HG02973 (cell line): Measurements from ENCODE around the gene TMEM238L.
"Not testable (repeated sequence)": the region's sequence is repeated elsewhere in the genome, so short reads cannot be mapped to it uniquely, and the experiment has no call there.

Experiments used
- ATAC-seq: cut with Tn5 transposase; IDR thresholded peaks from one replicate; pipeline ENCODE4 v1.9.1; 2021; ENCODE audit warnings: moderate library complexity; ENCODE audit not compliant: unreplicated experiment

TMEM238L gene, protein sequence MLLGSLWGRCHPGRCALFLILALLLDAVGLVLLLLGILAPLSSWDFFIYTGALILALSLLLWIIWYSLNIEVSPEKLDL

DNA sequence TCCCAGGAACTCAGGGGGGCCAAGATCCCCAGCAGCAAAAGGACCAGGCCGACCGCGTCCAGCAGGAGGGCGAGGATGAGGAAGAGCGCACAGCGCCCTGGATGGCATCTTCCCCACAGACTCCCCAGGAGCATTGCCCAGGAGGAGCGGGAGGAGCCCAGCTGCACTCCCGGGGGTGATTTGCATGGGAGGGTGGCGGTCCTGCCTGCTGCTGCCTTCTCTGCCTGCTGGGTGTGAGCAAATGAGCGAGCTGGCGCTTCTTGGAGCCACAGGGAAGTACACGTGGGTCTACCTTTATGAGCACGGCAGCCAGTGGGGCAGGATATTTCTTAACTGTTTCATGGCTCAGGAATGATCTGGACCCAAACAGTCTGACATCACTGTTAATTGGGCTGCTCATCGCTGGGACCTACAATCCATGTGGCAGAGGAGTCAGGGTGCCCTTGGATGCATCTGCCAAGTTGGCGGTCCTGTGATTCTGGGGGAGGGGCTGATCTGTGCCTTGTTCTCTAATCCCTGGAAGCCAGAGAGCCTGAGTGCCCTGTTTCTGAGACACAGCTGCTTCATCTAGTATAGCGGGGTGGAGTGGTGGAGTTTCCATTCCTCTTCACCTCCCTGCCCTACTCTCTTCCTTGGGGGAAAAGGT is at the start of gene TMEM238L:
Gene TMEM238L (minus strand): TSS at position 270 of the 646 bp plus-strand sequence. CDS start 136 bp downstream, at position 134.
- no peak for ATAC-seq

DNA sequence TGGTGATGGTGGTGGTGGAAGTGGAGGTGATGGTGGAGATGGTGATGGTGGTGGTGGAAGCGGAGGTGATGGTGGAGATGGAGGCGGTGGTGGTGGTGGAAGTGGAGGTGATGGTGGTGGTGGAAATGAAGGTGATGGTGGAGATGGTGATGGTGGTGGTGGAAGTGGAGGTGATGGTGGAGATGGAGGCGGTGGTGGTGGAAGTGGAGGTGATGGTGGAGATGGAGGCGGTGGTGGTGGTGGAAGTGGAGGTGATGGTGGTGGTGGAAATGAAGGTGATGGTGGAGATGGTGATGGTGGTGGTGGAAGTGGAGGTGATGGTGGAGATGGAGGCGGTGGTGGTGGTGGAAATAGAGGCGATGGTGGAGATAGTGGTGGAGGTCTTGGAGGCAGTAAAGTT is 42.7 kb upstream of the TMEM238L start:
- not testable (repeated sequence) for ATAC-seq

DNA sequence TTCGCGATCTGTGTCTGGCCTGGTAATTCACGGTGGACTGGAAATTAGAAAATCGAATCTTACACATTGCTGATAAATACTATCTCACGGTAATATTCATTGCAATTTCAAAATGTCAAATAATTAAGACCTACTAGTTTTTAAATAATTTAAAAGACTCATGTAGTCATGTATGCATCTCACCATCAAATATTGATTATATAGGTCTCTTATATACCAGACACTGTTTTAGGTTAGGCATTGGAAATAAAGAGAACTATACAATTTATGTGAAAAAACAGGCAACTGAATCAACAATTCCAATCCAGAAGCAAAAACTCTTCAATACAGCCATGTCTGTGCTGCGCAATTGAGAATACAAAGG is 41.5 kb upstream of the TMEM238L start:
- ATAC-seq: no peak

DNA sequence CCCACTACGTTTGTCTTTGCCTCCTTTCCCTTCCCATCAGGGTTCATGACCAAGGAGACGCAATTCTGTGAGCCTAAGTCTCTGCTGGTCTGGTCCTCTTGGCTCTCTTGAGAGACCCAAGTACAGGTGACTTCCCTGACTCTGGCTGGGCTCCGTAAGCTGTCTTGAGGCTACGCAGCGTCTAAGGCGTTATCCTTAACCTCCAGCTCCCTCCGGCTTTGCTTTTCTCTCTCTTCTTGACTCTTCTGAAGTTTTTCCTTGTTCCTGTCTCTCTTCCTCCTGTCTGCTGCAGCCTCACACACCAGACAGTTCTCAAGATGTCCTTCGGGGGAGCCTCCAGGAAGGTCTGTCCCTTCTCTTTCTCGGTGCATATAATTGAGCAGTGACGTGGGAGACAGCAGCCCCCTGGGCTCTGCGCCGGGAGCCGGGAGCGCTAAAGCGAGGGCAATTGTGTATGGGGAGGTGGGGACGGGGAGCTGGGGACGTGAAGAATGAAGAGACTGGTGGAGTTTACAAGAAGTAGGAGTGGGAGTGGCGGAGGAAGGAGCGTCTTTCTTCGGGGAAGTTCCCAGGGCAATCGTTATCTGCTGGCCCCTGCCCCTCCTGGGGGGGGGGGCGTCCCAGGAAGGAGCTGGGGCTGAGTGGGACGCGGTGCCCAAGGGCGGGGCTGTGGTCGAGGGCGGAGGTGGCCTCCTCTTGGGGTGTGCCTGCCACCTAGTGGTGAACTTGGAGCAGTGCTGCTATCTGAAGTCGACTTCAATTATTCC is 40.9 kb upstream of the TMEM238L start:
- ATAC-seq: peak; percentile 90

DNA sequence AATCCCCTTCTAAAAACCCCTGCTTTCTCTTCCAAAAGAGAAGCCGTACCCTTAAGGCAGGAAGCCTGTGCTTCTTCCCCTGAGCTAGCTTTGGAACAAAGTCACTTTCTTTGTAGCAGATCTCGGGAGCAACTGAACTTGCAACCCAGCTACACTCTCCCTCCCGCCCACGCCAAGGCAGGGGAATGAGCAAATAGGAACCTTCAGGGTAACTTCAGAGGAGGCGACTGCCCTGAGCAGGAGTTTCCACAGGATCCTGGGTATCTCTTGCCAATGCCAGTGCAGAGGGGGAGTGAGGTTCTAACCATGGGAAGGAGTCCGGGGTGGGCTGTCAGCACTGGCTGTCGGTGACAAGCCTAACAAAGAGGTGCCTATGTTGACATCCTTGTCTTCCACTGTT is 39.9 kb upstream of the TMEM238L start:
- ATAC-seq: no peak

DNA sequence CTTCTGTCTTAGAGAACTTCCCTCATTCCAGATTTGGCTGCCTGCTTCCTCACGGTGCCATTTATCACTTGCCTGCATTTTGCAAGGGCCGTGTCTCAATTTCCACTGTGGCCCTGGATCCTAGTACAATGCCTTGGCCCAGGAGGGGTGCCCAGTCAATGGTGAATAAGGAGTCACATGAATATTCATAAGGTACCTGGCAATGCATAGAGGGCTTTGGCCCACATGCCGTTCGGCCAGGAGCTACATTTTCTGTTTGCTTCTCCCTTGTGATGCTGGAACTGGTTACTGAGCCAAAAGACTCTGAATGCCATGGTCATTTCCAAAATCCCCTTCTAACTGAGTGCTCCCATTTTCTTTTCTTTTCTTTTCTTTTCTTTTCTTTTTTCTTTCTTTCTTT is 38.8 kb upstream of the TMEM238L start:
- no peak for ATAC-seq

DNA sequence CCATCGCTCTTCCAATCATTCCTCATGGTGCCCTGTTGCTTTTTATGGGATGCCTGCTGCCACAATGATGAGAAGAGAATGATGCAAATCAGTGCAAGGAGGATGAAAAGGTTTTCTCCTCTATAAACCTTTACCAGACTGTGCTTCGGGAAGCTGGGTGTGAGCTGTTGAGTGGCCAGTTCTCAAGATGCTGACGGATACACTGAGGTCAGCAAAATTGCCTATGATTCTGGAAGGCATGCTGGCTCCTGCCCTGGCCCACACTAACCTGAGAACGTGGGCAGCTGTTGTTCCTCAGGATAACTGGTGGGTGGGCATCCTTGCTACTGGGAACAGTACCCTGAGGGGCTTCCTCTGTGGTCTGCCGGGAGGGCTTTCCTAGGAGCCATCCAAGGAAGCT is 34.8 kb upstream of the TMEM238L start:
- ATAC-seq: no peak

DNA sequence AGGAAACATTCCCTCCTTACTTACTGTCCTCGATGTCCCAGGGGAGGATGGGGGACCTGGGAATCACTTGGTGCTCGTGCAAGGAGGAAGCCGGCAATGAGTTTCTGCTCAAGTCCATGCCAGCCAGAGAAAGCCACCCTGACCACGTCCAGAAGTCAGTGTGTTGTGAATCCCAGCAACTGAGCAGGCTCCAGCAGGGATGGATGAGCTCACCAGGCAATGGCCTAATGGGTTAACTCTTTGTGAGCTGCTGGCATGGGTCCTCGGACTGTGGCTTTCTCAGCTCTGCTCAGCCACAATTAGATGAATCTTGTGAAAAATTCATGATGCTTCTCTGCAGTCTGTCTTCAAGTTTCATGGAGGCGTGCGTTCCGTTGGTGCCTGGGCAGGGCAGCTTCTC is 34.0 kb upstream of the TMEM238L start, which contains the start of gene PIRT:
Gene PIRT (minus strand): TSS at position 167 of the 400 bp plus-strand sequence. CDS start 12,442 bp downstream, outside the sequence.
- no peak for ATAC-seq

DNA sequence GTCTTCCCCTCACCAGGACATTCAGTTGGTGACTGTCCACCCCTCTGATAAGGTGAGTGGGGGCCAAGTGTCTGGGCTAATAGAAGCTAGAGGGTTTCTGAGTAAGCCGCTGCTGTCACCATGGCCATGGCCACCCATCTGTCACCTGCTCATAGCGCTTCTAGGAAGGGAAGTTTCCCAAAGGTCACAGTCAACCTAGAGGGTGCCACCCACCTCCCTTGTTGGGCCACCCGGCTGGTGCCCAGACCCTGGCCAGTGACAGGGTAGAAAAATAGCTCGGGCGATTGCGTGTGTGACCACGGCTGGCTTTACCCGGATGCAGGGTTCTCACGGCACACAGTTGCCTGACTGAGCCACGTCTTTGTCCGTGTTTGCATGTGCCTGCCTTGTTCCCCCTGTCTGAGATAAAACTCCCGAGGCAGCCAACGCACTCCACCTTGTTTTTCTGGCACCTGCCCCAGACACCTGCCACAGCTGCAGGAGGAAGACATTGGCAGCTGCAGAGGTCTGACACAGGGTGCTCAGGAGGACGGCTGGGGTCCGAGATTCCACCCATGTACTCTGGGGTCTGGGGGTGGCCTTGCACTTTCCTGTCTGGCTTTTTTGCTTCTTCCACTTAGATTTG is 33.2 kb upstream of the TMEM238L start:
- ATAC-seq: no peak

DNA sequence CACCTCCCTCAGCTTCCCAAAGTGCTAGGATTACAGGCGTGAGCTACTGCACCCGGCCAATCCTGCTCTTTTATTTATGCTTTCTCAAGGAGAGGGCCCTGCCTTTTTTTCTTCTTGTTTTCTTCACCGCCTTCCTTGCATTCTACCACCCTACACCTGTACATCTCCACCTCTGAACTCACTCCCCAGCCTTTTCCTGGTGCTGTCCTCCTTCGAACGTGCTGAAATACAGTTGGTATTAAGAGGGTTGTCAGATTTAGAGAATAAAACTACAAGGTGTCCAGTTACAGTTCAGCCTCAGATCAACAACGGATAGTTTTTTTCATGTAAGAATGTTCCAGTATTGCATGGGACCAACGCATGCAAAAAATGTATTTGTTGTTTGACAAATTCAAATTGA is 32.2 kb upstream of the TMEM238L start:
- ATAC-seq: no peak

DNA sequence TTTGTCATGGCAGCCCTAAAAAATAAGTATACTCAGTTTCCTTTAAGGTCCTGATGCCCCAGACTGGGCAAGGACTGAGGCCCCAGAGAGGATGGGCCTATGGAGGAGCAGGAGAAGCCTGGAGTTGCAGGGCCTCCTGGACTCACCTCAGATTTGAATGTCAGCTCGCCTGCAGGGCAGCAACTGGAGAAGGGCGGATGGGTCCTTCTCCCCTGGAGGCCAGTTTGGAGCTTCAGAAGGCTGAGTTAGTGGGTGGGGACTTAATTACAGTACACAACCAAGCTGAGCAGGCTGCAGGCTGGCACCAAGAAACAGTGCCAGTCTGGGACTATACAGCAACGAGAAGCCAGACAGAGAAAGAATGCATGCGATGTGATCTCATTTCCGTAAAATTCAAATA is 27.8 kb upstream of the TMEM238L start:
- no peak for ATAC-seq

DNA sequence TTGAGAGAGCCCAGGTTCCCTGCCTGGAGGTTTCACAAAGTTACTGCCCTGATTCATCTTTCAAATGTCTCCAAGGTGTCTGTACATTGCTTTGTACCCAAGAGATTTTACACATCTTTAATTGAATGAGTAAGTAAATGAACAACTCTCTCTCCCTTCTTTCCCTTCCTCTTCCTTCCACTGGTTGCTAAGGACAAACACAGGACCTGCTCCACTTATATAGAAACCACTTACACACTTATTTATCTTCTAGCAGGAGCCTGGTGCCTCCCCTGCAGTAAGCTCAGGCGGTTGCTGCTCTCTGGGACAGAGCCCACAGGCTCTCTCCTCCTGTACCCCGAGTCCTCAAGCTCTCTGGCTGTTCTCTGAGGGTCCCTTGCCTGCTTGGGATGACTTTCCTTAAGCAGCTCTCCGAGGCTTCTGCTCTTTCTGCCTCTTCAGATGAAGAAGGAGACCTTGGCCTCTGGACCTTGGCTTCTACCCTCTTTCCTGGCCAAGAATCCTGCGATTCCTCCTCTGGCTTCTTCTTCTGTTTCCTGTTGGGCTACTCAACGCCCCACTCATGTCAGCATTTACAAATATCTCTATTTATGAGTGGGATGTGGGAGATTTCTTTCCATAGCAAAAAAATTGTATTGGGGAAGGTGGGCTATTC is 24.1 kb upstream of the TMEM238L start:
- ATAC-seq: no peak

DNA sequence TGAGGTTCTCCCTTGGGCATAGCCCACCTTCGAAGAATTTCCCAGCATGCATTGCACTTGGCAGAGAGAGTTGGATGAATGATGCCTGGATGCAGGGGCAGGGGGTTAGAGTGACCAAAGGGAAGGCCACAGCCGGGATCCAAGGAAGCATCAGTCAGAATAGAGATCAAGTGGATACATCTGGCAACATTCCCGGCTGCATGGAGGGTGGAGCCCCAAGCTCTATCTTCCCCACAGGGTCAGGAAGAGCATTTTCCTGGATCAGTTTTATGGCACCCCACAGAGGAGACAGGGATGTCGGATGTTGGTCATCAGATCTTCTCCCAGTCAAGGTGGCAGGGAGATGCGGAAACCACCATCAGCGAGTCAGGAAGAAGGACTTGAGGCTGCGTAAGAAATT is 21.0 kb upstream of the TMEM238L start:
- no peak for ATAC-seq

DNA sequence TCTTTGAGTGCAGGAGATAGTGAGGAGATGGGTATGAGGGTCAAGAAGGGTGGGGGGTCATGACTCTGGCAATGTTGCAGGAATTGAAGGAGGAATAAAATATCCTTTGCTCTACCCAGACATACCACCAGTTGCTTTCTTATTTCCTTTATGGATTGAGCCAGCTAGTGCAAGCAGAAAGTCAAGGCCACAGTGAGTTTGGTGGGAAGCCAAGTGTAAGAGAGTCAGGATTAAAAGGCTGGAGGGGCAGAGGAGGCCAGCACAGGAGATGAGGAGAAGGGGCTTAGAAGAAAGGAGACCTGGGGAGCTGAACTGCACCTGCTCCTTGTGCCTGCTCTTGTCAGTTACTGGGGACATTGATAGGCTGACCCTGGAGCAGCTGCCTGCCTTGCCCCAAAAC is 17.9 kb upstream of the TMEM238L start:
- ATAC-seq: no peak

DNA sequence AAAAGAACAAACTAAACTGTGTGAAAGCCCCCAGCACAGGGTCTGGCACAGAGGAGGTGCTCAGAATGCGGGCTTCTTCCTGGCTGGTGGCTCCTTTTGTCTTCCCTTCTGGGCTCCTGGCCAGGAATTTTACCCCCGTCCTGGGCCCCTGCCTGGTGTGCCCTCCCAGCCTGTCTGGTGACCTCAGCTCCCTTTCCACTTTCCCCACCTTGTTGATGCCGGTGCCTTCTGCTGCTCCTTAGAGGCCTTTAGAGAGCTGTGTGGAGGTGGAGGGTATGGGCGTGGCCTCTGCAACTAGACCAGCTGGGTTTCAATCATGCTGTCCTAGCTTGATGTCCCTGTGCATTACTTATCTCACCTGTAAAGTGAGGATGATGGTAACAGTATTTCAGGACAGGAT is 17.2 kb upstream of the TMEM238L start:
- ATAC-seq: no peak

DNA sequence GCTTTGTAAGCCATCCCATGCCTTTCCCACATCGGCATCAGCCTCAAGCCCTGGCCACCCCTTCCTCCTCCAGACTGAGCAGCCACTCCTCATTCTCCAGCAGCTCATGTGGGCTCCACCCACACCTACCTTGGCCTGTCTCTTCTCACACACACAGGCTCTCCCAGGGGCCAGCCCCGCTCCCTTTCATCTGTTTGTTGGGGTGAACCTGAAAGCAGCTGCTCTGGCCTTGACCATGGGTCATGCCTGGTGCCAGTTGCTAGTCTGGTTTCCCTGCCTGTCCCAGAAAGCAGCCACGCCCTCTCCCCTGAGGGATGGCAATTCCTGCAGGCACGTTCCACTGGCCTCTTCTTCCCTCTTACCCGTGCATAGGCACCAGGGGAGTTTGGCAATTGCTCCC is 11.4 kb upstream of the TMEM238L start:
- ATAC-seq: no peak

DNA sequence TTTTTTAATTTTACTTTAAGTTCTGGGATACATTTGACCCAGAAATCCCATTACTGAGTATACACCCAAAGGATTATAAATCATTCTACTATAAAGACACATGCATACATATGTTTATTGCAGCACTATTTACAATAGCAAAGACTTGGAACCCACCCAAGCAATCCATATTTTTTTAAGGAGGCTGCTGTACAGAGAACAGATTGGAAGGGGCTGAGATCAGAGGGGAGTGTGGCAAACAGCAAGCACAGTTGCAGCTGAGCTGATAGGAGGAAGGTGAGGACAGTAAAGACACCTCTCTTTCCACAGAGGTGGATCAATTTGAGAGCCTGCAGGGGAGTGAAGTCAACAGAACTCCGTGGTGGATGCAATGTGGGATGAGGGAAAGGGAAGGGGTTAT is 10.2 kb upstream of the TMEM238L start:
- no peak for ATAC-seq

DNA sequence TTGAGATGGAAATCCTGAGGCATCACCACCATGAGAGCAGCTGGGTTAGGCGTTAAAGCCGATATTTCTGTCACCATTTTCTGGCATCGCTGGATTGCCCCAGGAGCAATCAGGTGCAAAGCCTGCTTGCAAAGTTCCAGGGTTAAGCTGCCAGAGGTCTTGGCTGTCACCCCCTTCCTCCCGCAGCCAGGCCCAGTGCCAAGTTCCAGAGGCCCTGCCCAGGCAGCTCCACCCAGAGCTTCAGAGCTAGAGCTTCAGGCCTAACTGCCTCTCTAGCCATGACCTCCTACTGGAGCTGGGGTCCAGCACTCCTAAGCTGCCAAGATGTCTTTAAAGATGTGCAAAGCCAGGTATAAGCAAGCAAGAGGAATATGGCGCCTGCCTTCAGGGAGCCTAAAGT is 8.8 kb upstream of the TMEM238L start:
- ATAC-seq: no peak

DNA sequence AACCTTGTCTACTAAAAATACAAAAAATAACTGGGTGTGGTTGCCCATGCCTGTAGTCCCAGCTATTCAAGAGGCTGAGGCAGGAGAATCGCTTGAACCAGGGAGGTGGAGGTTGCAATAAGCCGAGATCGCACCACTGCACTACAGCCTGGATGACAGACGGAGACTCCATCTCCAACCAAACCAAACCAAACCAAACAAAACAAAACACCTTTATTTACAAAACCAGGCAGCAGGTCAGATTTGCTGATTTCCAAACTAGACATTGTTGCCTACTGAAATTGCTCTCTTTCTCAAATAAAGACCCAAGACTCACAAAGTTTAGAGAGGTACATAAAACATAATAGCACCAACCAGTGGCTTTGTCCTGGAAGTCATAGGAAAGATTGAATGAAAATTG is 5.7 kb upstream of the TMEM238L start:
- ATAC-seq: no peak

DNA sequence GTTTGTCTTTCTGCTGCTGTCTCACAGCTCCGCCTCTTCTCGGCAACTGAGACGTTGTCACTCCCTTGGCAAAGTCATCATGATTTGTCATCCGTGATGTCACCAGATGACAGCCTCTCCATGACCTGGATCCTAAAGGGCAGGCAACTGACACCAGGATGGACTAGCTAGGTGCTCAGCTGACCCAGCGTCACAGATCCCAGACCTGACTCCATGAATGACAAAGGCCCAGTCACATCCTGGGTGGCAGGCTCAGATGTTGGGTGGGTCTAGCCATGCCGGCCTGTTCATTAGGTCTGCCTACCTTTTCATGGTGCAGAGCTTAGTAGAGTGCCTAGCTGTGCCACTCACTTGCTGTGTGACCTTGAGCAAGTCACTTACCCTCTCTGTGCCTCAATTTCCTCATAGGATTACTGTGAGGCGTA is 3.8 kb upstream of the TMEM238L start:
- ATAC-seq: no peak

DNA sequence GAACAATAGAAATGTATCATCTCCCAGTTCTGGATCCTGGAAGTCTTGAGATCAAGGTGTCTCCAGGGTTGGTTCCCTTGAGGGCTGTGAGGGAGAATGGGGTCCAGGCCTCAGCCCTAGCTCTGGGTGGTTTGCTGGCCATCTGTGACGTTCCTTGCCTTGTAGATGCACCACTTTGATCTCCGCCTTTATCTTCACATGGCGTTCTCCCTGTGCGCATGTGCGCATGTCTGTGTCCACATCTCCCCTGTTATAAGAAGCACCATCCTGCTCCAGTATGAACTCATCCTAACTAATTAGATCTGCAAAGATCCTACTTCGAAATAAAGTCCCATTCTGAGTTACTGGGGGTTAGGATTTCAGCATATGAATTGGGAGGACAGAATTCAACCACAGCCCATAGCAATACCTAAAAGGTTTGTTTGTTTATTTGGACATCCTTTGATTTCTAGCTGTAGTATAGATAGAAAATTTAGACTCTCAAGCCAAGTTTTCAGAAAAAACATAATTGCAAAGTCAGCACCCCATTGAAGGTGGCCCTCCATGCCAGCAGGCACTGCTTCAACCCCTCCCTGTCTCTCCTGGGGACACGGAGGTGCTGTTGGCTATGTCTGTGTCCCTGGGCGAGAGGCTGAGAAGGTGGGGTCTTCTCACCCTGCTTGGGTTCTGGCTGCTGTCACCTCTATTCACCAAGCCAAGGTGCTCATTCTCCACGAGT is 2.8 kb upstream of the TMEM238L start:
- ATAC-seq: no peak
